IPS-NIHi7 (cell line): ENCODE data around the gene USE1.
A peak's percentile ranks its signal among the peaks of the same experiment; 100 is the strongest.

ENCODE experiments used
- DNase-seq: peaks from one replicate; pipeline ENCODE4 v3.0.0; 2012; ENCODE audit warnings: mixed read lengths; ENCODE audit errors: extremely low spot score

The USE1 gene

GRCh38 chr19:17235971-17236777 lies 21.0 kb downstream of the USE1 start:
- peak; percentile 68 for DNase-seq

- no peak for DNase-seq
Observed at GRCh38 chr19:17236811-17237543, 21.8 kb downstream of the USE1 start.

- no peak for DNase-seq
Observed at GRCh38 chr19:17237747-17238706, 22.9 kb downstream of the USE1 start.

GRCh38 chr19:17240062-17240752 lies 25.1 kb downstream of the USE1 start:
- DNase-seq: no peak

GRCh38 chr19:17240826-17241399 lies 25.8 kb downstream of the USE1 start:
- DNase-seq: no peak

GRCh38 chr19:17242431-17243208 lies 27.5 kb downstream of the USE1 start:
- DNase-seq: no peak

GRCh38 chr19:17243211-17243829 lies 28.2 kb downstream of the USE1 start:
- DNase-seq: no peak

GRCh38 chr19:17243830-17244617 lies 28.9 kb downstream of the USE1 start:
- DNase-seq: peak; percentile 46

GRCh38 chr19:17244618-17245534 lies 29.7 kb downstream of the USE1 start:
- DNase-seq: no peak

- DNase-seq: no peak
Observed at GRCh38 chr19:17245535-17245984, 30.4 kb downstream of the USE1 start, which contains the start of gene NR2F6. Gene NR2F6, minus strand, starts transcription at chr19:17245919. Its CDS starts 699 bp downstream, at chr19:17245220.

GRCh38 chr19:17246681-17247425 lies 31.7 kb downstream of the USE1 start:
- DNase-seq: no peak

GRCh38 chr19:17248011-17248776 lies 33.0 kb downstream of the USE1 start:
- DNase-seq: peak; percentile 66

GRCh38 chr19:17249887-17250548 lies 34.9 kb downstream of the USE1 start:
- no peak for DNase-seq

GRCh38 chr19:17254636-17255035 lies 39.5 kb downstream of the USE1 start:
- no peak for DNase-seq

- DNase-seq: no peak
Observed at GRCh38 chr19:17255150-17255621, 40.0 kb downstream of the USE1 start.
